Gastrocnemius medialis (tissue), 4 donors: ENCODE data around the gene PBRM1. TPM values are rescaled to one million over a fixed set of nuclear protein-coding genes. Genes with fewer than 3 reads are reported as not detected.

ENCODE experiments used
- ATAC-seq, 2 donors: fragments of 150-250 bp; one replicate each; pipeline ENCODE4 v1.9.1; 2016
- DNase-seq, 2 donors: peaks; one replicate each; pipeline ENCODE4 v3.0.0-alpha.2; 2019
- H3K27ac ChIP-seq, 4 donors: fragments of 200-600 bp; sonication (generic); 1 replicate in 1 of 4; 2 replicates in 3 of 4; pipeline ENCODE4 v1.5.1; 2016 to 2018; ENCODE audit warnings: mild to moderate bottlenecking in 2 of 4, moderate library complexity in 1 of 4
- H3K27me3 ChIP-seq, 3 donors: fragments of 200-600 bp; sonication (generic) in 2 of 3; 1 replicate in 1 of 3; 2 replicates in 2 of 3; pipeline versions ENCODE4 v1.5.1 to v1.6.0; 2016 to 2019; ENCODE audit warnings: mild to moderate bottlenecking in 1 of 3, moderate library complexity in 1 of 3
- H3K36me3 ChIP-seq, 2 donors: fragments of 200-600 bp; sonication (generic) in 1 of 2; one replicate each; pipeline ENCODE4 v1.5.1; 2017 to 2018
- H3K4me1 ChIP-seq, 2 donors: fragments of 200-600 bp; sonication (generic) in 1 of 2; one replicate each; pipeline ENCODE4 v1.5.1; 2016 to 2017; ENCODE audit warnings: mild to moderate bottlenecking in 2 of 2
- H3K4me3 ChIP-seq, 4 donors: fragments of 200-600 bp; sonication (generic) in 3 of 4; 1 replicate in 1 of 4; 2 replicates in 3 of 4; pipeline ENCODE4 v1.5.1; 2016 to 2019; ENCODE audit warnings: mild to moderate bottlenecking in 2 of 4
- H3K9me3 ChIP-seq, 3 donors: fragments of 200-600 bp; sonication (generic) in 2 of 3; 1 replicate in 1 of 3; 2 replicates in 2 of 3; pipeline ENCODE4 v1.5.1; 2016 to 2019
- POLR2A ChIP-seq, 2 donors: fragments of 450-650 bp; IDR thresholded peaks; one replicate each; pipeline ENCODE4 v1.6.1; 2017; ENCODE audit warnings: antibody characterized with exemption in 2 of 2, mild to moderate bottlenecking in 2 of 2, moderate library complexity in 2 of 2
- in situ Hi-C, 4 donors: fragments of 200-750 bp; cut with MboI; loops; one replicate each; pipeline versions ENCODE4 v1.15.0 to v1.8.0; 2017; ENCODE audit warnings: low sequenced_read_pairs in 4 of 4
- intact Hi-C: fragments of 100-400 bp; cut with DNase I; formaldehyde crosslinking; loops from one replicate; pipeline ENCODE4 v1.15.1; 2023; ENCODE audit warnings: low total_unique reads
- total RNA-seq, 4 donors: library from RNA; depleted of rRNA; stranded (reverse); fragments of >200 nt; gene quantifications; one replicate each; pipeline versions ENCODE4 v1.1.0 to v1.2.3, GENCODE V29; 2016
- TF ChIP-seq, protein P1 (sequence below), 5 experiments: fragments of 450-650 bp in 3 of 5; fragments of 200-600 bp in 2 of 5; sonication (generic) in 2 of 5; IDR thresholded peaks in 4 of 5; conservative IDR thresholded peaks in 1 of 5; 1 replicate in 4 of 5; 2 replicates in 1 of 5; pipeline ENCODE4 v1.5.1; 2016 to 2019; ENCODE audit warnings: antibody characterized with exemption in 5 of 5, mild to moderate bottlenecking in 3 of 5, moderate library complexity in 3 of 5

Gene PBRM1
- total RNA-seq, 4 donors from 2014 or later, result 22.9 to 45.2 (median 27.5) TPM

DNA sequence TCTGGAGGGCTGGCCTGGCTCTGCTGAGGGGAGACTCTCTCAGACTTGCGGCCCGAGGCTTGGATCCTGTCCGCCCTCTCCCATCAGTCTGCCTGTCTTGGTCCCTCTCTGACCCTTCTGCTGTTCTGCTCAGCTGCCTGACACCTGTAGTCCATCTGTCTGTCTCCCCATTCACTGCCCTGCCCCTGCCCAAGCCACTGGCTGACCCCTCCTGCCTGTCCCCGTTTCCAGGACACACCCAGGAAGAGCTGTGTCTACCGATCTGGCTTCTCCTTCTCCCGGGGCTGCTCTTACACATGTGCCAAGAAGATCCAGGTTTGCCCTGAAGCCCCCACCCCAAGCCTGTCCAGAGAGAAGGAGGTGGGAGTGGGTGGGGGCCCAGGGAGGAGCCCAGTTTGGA lies 170.5 kb downstream of the PBRM1 start:
- Histone ChIP-seq H3K27ac (no peak overlapping the region), H3K4me3 (no peak overlapping the region), H3K27me3 (no peaks in the 10 kb centered on the region), H3K4me1 (no peaks in the 10 kb centered on the region), H3K9me3 (no peaks in the 10 kb centered on the region), H3K36me3 (no peaks in the 10 kb centered on the region)
- intact Hi-C loops (no loop called here), in situ Hi-C loops (no loop called here)
- ATAC-seq (no peak), DNase-seq (no peak)
- TF ChIP-seq POLR2A (IDR thresholded peaks at IDR 0.05), result no peak
- TF ChIP-seq, protein P1, sequence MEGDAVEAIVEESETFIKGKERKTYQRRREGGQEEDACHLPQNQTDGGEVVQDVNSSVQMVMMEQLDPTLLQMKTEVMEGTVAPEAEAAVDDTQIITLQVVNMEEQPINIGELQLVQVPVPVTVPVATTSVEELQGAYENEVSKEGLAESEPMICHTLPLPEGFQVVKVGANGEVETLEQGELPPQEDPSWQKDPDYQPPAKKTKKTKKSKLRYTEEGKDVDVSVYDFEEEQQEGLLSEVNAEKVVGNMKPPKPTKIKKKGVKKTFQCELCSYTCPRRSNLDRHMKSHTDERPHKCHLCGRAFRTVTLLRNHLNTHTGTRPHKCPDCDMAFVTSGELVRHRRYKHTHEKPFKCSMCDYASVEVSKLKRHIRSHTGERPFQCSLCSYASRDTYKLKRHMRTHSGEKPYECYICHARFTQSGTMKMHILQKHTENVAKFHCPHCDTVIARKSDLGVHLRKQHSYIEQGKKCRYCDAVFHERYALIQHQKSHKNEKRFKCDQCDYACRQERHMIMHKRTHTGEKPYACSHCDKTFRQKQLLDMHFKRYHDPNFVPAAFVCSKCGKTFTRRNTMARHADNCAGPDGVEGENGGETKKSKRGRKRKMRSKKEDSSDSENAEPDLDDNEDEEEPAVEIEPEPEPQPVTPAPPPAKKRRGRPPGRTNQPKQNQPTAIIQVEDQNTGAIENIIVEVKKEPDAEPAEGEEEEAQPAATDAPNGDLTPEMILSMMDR (IDR thresholded peaks at IDR 0.05 in 4 of 5, conservative IDR thresholded peaks at IDR 0.05 in 1 of 5), result no peak

DNA sequence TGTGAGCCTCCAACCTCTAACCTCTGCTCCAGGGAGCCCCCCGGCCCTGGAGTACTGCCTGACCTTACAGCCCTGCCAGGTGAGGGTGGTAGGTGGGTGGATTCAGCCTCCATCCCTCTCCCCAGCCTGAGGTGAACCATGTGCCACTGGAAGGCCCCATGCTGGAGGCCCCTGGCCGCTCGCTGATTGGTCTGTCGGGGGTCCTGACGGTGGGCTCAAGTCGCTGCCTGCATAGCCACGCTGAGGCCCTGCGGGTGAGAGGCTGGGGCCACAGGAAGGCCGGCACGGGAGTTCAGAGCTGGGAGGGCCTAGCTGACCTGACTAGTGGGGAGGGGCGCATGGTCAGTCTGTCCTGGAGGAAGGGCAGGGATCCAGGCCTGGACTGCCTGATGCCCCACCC lies 171.1 kb downstream of the PBRM1 start:
- Histone ChIP-seq H3K36me3 (no peaks in the 10 kb centered on the region), H3K27ac (no peak overlapping the region), H3K9me3 (no peaks in the 10 kb centered on the region), H3K4me3 (no peak overlapping the region), H3K4me1 (no peaks in the 10 kb centered on the region), H3K27me3 (no peaks in the 10 kb centered on the region)
- in situ Hi-C loops, result no loop called here
- TF ChIP-seq POLR2A (IDR thresholded peaks at IDR 0.05), result no peak
- TF ChIP-seq, protein P1 (IDR thresholded peaks at IDR 0.05 in 4 of 5, conservative IDR thresholded peaks at IDR 0.05 in 1 of 5), result no peak
- ATAC-seq, result no peak
- DNase-seq, result no peak
- intact Hi-C loops, result no loop called here

DNA sequence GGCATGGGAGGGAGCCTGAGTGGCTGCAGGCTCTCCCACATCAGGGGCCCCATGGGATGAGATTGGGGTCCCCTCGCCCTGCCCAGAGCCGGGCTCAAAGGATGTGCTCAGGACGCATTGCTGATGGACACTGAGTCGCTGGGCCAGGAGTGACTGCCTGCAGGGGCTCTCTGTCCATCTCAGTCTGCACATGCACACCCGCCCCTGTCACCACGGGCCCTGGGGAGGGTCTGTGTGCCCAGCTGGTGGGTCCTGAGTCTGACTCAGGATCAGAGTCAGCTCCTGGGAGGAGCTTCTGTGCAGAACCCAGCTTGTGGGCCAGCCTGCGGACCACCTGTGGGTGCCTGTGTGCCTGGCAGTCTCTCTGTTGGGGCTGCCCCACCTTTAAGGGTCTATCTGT lies 172.4 kb downstream of the PBRM1 start:
- H3K36me3 ChIP-seq, result no peaks in the 10 kb centered on the region
- DNase-seq (no peak), ATAC-seq (no peak)
- no peaks in the 10 kb centered on the region for H3K27me3 ChIP-seq
- H3K4me1 ChIP-seq, result no peaks in the 10 kb centered on the region
- no peak overlapping the region for H3K27ac ChIP-seq
- in situ Hi-C loops, result no loop called here
- intact Hi-C loops, result no loop called here
- TF ChIP-seq POLR2A (IDR thresholded peaks at IDR 0.05), result no peak
- TF ChIP-seq, protein P1 (IDR thresholded peaks at IDR 0.05 in 4 of 5, conservative IDR thresholded peaks at IDR 0.05 in 1 of 5), result no peak
- no peak overlapping the region for H3K4me3 ChIP-seq
- no peaks in the 10 kb centered on the region for H3K9me3 ChIP-seq

DNA sequence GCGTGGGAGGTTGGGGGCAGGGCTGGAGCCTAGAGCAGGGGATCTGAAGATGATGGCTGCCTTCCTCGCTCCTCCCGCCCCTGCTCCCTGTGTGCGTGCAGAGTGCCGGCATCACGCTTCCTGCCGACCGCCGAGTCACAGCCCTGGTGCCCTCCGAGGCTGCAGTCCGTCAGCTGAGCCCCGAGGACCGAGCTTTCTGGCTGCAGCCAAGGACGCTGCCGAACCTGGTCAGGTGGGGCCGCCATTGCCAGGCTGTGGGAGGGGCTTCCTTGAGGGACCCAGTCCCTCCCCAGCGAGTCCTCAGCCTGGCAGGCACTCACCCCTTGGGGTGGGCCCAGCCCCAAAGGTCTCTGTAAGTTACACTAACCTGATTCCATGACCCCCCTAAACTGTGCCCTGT lies 173.0 kb downstream of the PBRM1 start:
- H3K9me3 ChIP-seq, result no peaks in the 10 kb centered on the region
- TF ChIP-seq, protein P1 (IDR thresholded peaks at IDR 0.05 in 4 of 5, conservative IDR thresholded peaks at IDR 0.05 in 1 of 5), result no peak
- no peak for TF ChIP-seq POLR2A (IDR thresholded peaks at IDR 0.05)
- intact Hi-C loops (no loop called here), in situ Hi-C loops (no loop called here)
- H3K36me3 ChIP-seq, result no peaks in the 10 kb centered on the region
- ATAC-seq (no peak), DNase-seq (no peak)
- no peaks in the 10 kb centered on the region for H3K27me3 ChIP-seq
- no peak overlapping the region for H3K4me3 ChIP-seq
- no peaks in the 10 kb centered on the region for H3K4me1 ChIP-seq
- no peak overlapping the region for H3K27ac ChIP-seq

DNA sequence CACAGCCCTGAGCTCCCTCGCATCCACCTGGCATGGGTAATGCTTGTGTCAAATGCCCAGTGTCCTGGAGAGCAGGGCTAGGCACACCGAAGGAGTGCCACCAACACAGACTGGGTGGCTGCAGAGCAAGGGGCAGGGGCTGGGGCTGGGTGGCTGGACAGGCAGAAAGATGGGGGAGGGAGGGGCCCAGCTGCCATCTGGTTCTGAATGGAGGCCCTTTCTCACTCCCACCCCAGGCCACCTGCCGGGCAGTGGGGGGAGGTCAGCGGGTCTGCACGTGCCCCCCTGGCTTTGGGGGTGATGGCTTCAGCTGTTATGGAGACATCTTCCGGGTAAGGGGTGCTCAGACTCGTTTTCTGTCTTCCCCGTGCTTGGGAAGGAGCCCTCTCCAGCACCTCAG lies 173.6 kb downstream of the PBRM1 start:
- in situ Hi-C loops (no loop called here), intact Hi-C loops (no loop called here)
- Histone ChIP-seq H3K4me3 (no peak overlapping the region), H3K27me3 (no peaks in the 10 kb centered on the region), H3K27ac (no peak overlapping the region), H3K9me3 (no peaks in the 10 kb centered on the region), H3K36me3 (no peaks in the 10 kb centered on the region), H3K4me1 (no peaks in the 10 kb centered on the region)
- ATAC-seq, result no peak
- DNase-seq, result no peak
- TF ChIP-seq, protein P1 (IDR thresholded peaks at IDR 0.05 in 4 of 5, conservative IDR thresholded peaks at IDR 0.05 in 1 of 5), result no peak
- TF ChIP-seq POLR2A (IDR thresholded peaks at IDR 0.05), result no peak
